PC-3 (cell line): ENCODE data around the gene SLC35F3. TPM values are rescaled to one million over a fixed set of nuclear protein-coding genes. Genes with fewer than 3 reads are reported as not detected.

Experiments used
- ATAC-seq: fragments of 200-7000 bp; cut with Tn5 transposase; 2 replicates; pipeline ENCODE4 v1.9.1; 2020; ENCODE audit warnings: mild to moderate bottlenecking, moderate library complexity
- BruUV-seq: library from RNA; stranded (reverse); fragments of 400-500 nt; replicated peaks from 2 replicates; lab custom pipeline; 2021; lab: Mats Ljungman, UMichigan
- CTCF ChIA-PET: fragments of 300-600 bp; sonication (Branson Sonifier 250); formaldehyde crosslinking; loops from one replicate; lab custom pipeline; 2022; ENCODE audit warnings: antibody characterized with exemption; lab: Charles Lee
- POLR2A ChIA-PET: fragments of 300-600 bp; sonication (Branson Sonifier 250); formaldehyde crosslinking; loops from one replicate; lab custom pipeline; 2022; ENCODE audit warnings: antibody characterized with exemption; ENCODE audit not compliant: unreplicated experiment; lab: Charles Lee
- DNase-seq: peaks from one replicate; pipeline ENCODE4 v3.0.0-alpha.2; 2015
- H2AFZ ChIP-seq: fragments of 300-600 bp; sonication (generic); 2 replicates; pipeline ENCODE4 v1.6.0; 2016; ENCODE audit warnings: antibody characterized with exemption, low read length
- H3F3A ChIP-seq: fragments of 300-600 bp; sonication (generic); one replicate; pipeline ENCODE4 v1.6.0; 2017; ENCODE audit warnings: antibody characterized with exemption, low read length, control low read depth, mild to moderate bottlenecking; ENCODE audit not compliant: unreplicated experiment
- H3K27ac ChIP-seq: fragments of 300-600 bp; sonication (generic); 2 replicates; pipeline ENCODE4 v1.5.1; 2016; ENCODE audit warnings: mild to moderate bottlenecking, low read length
- H3K27me3 ChIP-seq: fragments of 300-600 bp; sonication (generic); 2 replicates; pipeline ENCODE4 v1.6.1; 2016; ENCODE audit warnings: low read length, mixed read lengths
- H3K36me3 ChIP-seq: fragments of 300-600 bp; sonication (generic); 2 replicates; pipeline ENCODE4 v1.6.1; 2016; ENCODE audit warnings: low read depth, mixed run types, low read length, mixed read lengths
- H3K4me1 ChIP-seq: fragments of 300-600 bp; sonication (generic); 2 replicates; pipeline ENCODE4 v1.5.1; 2016; ENCODE audit warnings: low read length; ENCODE audit not compliant: insufficient read depth
- H3K4me2 ChIP-seq: fragments of 300-600 bp; sonication (generic); 2 replicates; pipeline ENCODE4 v1.6.0; 2016; ENCODE audit warnings: low read length
- H3K4me3 ChIP-seq: fragments of 300-600 bp; sonication (generic); 2 replicates; pipeline ENCODE4 v1.5.1; 2016; ENCODE audit warnings: mild to moderate bottlenecking, low read length, mixed read lengths
- H3K79me2 ChIP-seq: fragments of 300-600 bp; sonication (generic); 2 replicates; pipeline ENCODE4 v1.6.1; 2017; ENCODE audit warnings: low read length, mixed read lengths
- H3K9ac ChIP-seq: fragments of 300-600 bp; sonication (generic); 2 replicates; pipeline ENCODE4 v1.6.0; 2016; ENCODE audit warnings: mild to moderate bottlenecking, low read length
- H3K9me2 ChIP-seq: fragments of 300-600 bp; sonication (generic); replicated peaks from 2 replicates; pipeline ENCODE4 v1.6.1; 2016; ENCODE audit warnings: mixed run types, low read length, mixed read lengths
- H3K9me3 ChIP-seq: fragments of 300-600 bp; sonication (generic); 2 replicates; pipeline ENCODE4 v1.6.1; 2016; ENCODE audit warnings: low read length, mixed read lengths
- H4K20me1 ChIP-seq: fragments of 300-600 bp; sonication (generic); 2 replicates; pipeline ENCODE4 v1.6.1; 2016; ENCODE audit warnings: low read length, mixed read lengths
- CTCF ChIP-seq: fragments of 300-600 bp; sonication (generic); conservative IDR thresholded peaks from 2 replicates; pipeline ENCODE4 v1.5.1; 2017; ENCODE audit warnings: antibody characterized with exemption, low read depth, mild to moderate bottlenecking, low read length
- EZH2 ChIP-seq: fragments of 300-600 bp; sonication (generic); IDR thresholded peaks from one replicate; pipeline ENCODE4 v1.6.1; 2017; ENCODE audit warnings: antibody characterized with exemption, mild to moderate bottlenecking, low read length; ENCODE audit not compliant: unreplicated experiment
- EZH2phosphoT487 ChIP-seq: fragments of 300-600 bp; sonication (generic); IDR thresholded peaks from 2 replicates; pipeline ENCODE4 v1.6.1; 2018; ENCODE audit warnings: mild to moderate bottlenecking, antibody characterized with exemption, low read length, borderline replicate concordance
- intact Hi-C: fragments of 100-400 bp; cut with micrococcal nuclease; formaldehyde crosslinking; loops from 2 replicates; pipeline ENCODE4 v1.9.0; 2023
- total RNA-seq: library from RNA; depleted of rRNA; stranded (reverse); fragments of >200 nt; gene quantifications from 2 replicates; pipeline ENCODE4 v1.2.3, GENCODE V29; 2014

Gene SLC35F3
- total RNA-seq, 1 experiment from 2014 or later, result 17.7 TPM

- Histone ChIP-seq H3K9ac (no peak overlapping the region), H3K4me2 (no peak overlapping the region), H3K79me2 (no peaks in the 10 kb centered on the region), H3K4me3 (no peak overlapping the region), H3K27ac (no peak overlapping the region), H3K36me3 (no peaks in the 10 kb centered on the region), H3K4me1 (peaks cover 9% of the 10 kb centered on the region), H3K9me2 (no peaks in the 10 kb centered on the region), H3K27me3 (no peaks in the 10 kb centered on the region), H2AFZ (no peak overlapping the region), H3F3A (no peaks in the 10 kb centered on the region), H4K20me1 (no peaks in the 10 kb centered on the region), H3K9me3 (no peaks in the 10 kb centered on the region)
- CTCF ChIA-PET, result no interaction called here
- BruUV-seq, result no TSS peak
- TF ChIP-seq CTCF, result no peak
- no peak for TF ChIP-seq EZH2phosphoT487
- no peak for TF ChIP-seq EZH2
- peak; percentile 27; the same call in 1 of the 2 replicates for ATAC-seq
- intact Hi-C loops, result no loop called here
- POLR2A ChIA-PET, result no interaction called here
- no peak for DNase-seq
These were observed 361.4 kb downstream of the SLC35F3 start for GRCh38 chr1:234265861-234266260.

- H4K20me1 ChIP-seq, result no peaks in the 10 kb centered on the region
These were observed 365.6 kb downstream of the SLC35F3 start for GRCh38 chr1:234270093-234270492.

More at GRCh38 chr1:234270093-234270492, 365.6 kb downstream of the SLC35F3 start:
- Histone ChIP-seq H3K27me3 (no peaks in the 10 kb centered on the region), H2AFZ (no peak overlapping the region), H3K9me3 (no peaks in the 10 kb centered on the region), H3K79me2 (no peaks in the 10 kb centered on the region), H3K4me1 (peaks cover 11% of the 10 kb centered on the region), H3K9ac (no peak overlapping the region), H3K9me2 (no peaks in the 10 kb centered on the region), H3F3A (no peaks in the 10 kb centered on the region), H3K36me3 (no peaks in the 10 kb centered on the region), H3K27ac (no peak overlapping the region), H3K4me3 (no peak overlapping the region), H3K4me2 (no peak overlapping the region)
- intact Hi-C loops, result no loop called here
- POLR2A ChIA-PET, result no interaction called here
- no peak for ATAC-seq
- no peak for DNase-seq
- CTCF ChIA-PET, result no interaction called here
- TF ChIP-seq EZH2 (no peak), EZH2phosphoT487 (no peak), CTCF (no peak)
- BruUV-seq, result no TSS peak
